ENCODE data around the gene AKR1E2. TPM values are rescaled to one million over a fixed set of nuclear protein-coding genes. Genes with fewer than 3 reads are reported as not detected.

Gene AKR1E2
- total and polyA plus RNA-seq, 10 of the 15 experiments (the other 5 are each of a cell fraction or from before 2014, with no cell fraction given): not detected

DNA sequence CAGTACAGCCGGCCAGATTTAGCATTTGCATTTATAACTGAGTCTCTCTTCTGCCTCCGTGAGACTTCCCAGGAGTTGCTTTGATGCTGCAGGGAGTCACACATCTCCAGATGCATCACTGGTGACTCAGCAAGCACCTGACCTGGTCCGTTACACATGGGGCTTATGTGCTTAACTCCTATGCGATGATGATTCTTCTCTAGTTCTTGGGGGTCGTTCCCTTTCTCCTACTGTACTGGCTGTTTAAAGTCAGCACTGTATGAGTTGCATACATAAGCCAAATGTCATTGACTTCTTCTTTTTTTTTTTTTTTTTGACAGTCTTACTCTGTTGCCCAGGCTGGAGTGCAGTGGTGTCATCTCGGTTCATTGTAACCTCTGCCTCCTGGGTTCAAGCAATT, 13.0 kb upstream of the AKR1E2 start (continued):
- TF ChIP-seq, protein P1, sequence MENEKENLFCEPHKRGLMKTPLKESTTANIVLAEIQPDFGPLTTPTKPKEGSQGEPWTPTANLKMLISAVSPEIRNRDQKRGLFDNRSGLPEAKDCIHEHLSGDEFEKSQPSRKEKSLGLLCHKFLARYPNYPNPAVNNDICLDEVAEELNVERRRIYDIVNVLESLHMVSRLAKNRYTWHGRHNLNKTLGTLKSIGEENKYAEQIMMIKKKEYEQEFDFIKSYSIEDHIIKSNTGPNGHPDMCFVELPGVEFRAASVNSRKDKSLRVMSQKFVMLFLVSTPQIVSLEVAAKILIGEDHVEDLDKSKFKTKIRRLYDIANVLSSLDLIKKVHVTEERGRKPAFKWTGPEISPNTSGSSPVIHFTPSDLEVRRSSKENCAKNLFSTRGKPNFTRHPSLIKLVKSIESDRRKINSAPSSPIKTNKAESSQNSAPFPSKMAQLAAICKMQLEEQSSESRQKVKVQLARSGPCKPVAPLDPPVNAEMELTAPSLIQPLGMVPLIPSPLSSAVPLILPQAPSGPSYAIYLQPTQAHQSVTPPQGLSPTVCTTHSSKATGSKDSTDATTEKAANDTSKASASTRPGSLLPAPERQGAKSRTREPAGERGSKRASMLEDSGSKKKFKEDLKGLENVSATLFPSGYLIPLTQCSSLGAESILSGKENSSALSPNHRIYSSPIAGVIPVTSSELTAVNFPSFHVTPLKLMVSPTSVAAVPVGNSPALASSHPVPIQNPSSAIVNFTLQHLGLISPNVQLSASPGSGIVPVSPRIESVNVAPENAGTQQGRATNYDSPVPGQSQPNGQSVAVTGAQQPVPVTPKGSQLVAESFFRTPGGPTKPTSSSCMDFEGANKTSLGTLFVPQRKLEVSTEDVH (IDR thresholded peaks at IDR 0.05; ENCODE audit: low read depth, partially characterized antibody): no peak

DNA sequence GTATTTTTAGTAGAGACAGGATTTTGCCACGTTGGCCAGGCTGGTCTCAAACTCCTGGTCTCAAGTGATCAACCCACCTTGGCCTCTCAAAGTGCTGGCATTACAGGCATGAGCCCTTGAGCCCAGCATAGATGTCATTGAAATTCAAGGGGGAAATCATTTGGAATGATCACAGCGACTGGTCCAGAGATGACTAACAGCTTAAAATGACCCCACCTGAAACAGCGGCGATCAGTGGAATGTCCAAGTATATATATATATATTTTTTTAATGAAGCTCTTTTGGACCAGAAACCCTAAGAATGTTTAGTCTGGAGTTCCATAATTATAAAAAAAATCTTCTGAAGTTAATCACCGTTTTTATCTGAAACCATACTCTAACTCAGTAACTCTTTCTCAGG, 12.5 kb upstream of the AKR1E2 start:
- no peak overlapping the region for H3K9ac ChIP-seq (ENCODE audit: control insufficient read depth, insufficient read depth, low read length)
- ChIA-PET SMC1A (ENCODE audit: uncharacterized antibody, unreplicated experiment) (interaction anchor here (1.1 to 2.9 kb wide), 2 partner anchors 620 to 623 kb away, joined by 3 to 31 read pairs; no protein-coding TSS in a partner anchor), RAD21 (ENCODE audit: unreplicated experiment) (no interaction called here), POLR2A (no interaction called here), CTCF (interaction anchor here (0.9 to 4.5 kb wide), 5 partner anchors 18 to 625 kb away, joined by 6 to 40 read pairs (median 20); no protein-coding TSS in a partner anchor)
- no peaks in the 10 kb centered on the region for H3K36me3 ChIP-seq (ENCODE audit: control insufficient read depth in 2 of 2, insufficient read depth in 2 of 2, low read length in 1 of 2)
- no peak overlapping the region for H3K4me2 ChIP-seq (ENCODE audit: control insufficient read depth, insufficient read depth)
- no peak for FAIRE-seq
- no peak overlapping the region for H2AFZ ChIP-seq (ENCODE audit: control insufficient read depth, low read depth, low read length)
- no peaks in the 10 kb centered on the region for H4K20me1 ChIP-seq (ENCODE audit: control insufficient read depth, insufficient read depth)
- intact Hi-C loops (cut with micrococcal nuclease; ENCODE audit: unreplicated experiment): no loop called here
- in situ Hi-C loops (cut with MboI): no loop called here
- 47% methylated on average over 5 of the region's 5 CpGs for WGBS (ENCODE audit: insufficient coverage, insufficient replicate concordance, low lambda C conversion rate, missing lambda C conversion rate)
- no TSS peak for BruUV-seq (replicated peaks)
- H3K27ac ChIP-seq (ENCODE audit: control insufficient read depth, insufficient read depth): no peak overlapping the region
- DNase-seq (ENCODE audit: low read depth, low spot score): no peak
- H3K27me3 ChIP-seq (replicated peaks in 1 of 2; ENCODE audit: control insufficient read depth in 2 of 2, insufficient read depth in 2 of 2, low read length in 1 of 2): peaks cover 0 to 2% of the 10 kb centered on the region in 2 experiments; a peak in 1 of 4 replicates
- no peaks in the 10 kb centered on the region for H3K4me1 ChIP-seq (ENCODE audit: control insufficient read depth, insufficient read depth, low read length)
- no peak overlapping the region for H3K4me3 ChIP-seq
- no peaks in the 10 kb centered on the region for H3K79me2 ChIP-seq (ENCODE audit: control insufficient read depth, insufficient read depth, low read length)
- H3K9me3 ChIP-seq (replicated peaks; ENCODE audit: control insufficient read depth, insufficient read depth, low read length): no peaks in the 10 kb centered on the region
- TF ChIP-seq, protein P2, sequence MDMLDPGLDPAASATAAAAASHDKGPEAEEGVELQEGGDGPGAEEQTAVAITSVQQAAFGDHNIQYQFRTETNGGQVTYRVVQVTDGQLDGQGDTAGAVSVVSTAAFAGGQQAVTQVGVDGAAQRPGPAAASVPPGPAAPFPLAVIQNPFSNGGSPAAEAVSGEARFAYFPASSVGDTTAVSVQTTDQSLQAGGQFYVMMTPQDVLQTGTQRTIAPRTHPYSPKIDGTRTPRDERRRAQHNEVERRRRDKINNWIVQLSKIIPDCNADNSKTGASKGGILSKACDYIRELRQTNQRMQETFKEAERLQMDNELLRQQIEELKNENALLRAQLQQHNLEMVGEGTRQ (IDR thresholded peaks at IDR 0.05; ENCODE audit: borderline replicate concordance, low read depth, low read length): no peak
- TF ChIP-seq RFX5 (IDR thresholded peaks at IDR 0.05; ENCODE audit: low read depth, low read length) (no peak), ESRRA (IDR thresholded peaks at IDR 0.05; ENCODE audit: low read length) (no peak), BACH1 (IDR thresholded peaks at IDR 0.05; ENCODE audit: borderline replicate concordance) (no peak), NFYB (IDR thresholded peaks at IDR 0.05; ENCODE audit: insufficient read depth, low read depth, low read length) (no peak)
- no peak for ATAC-seq

Data from GM12878 (cell line).